Stomach (tissue), 9 donors: ENCODE results near the gene TMEM51. TPM values are rescaled to one million over a fixed set of nuclear protein-coding genes. Genes with fewer than 3 reads are reported as not detected.
A peak's percentile ranks its signal among the peaks of the same experiment; 100 is the strongest.

Experiments
- DNase-seq, 2 donors: peaks; one replicate each; pipeline versions ENCODE4 v3.0.0 to v3.0.0-alpha.2; 2013 to 2019
- H3K27ac ChIP-seq, 5 donors: fragments of 200-600 bp in 4 of 5; sonication (generic) in 4 of 5; one replicate each; pipeline ENCODE4 v1.5.1; 2013 to 2019; ENCODE audit warnings: mild to moderate bottlenecking in 1 of 5, moderate library complexity in 1 of 5
- H3K27me3 ChIP-seq, 3 donors: fragments of 200-600 bp; sonication (generic); one replicate each; pipeline ENCODE4 v1.5.1; 2017 to 2019; ENCODE audit warnings: mixed run types in 1 of 3
- H3K36me3 ChIP-seq, 4 donors: fragments of 200-600 bp; sonication (generic); 1 replicate in 3 of 4; 2 replicates in 1 of 4; pipeline ENCODE4 v1.5.1; 2016 to 2019
- H3K4me1 ChIP-seq, 4 donors: fragments of 200-600 bp; sonication (generic); one replicate each; pipeline ENCODE4 v1.5.1; 2016 to 2019
- H3K4me3 ChIP-seq, 4 donors: fragments of 200-600 bp; sonication (generic) in 3 of 4; one replicate each; pipeline ENCODE4 v1.5.1; 2016 to 2019; ENCODE audit warnings: mild to moderate bottlenecking in 1 of 4
- H3K9me3 ChIP-seq, 4 donors: fragments of 200-600 bp; sonication (generic); one replicate each; pipeline ENCODE4 v1.5.1; 2016 to 2019
- CTCF ChIP-seq, 7 experiments: fragments of 450-650 bp in 4 of 7; fragments of 200-600 bp in 3 of 7; sonication (generic) in 3 of 7; IDR thresholded peaks; one replicate each; pipeline ENCODE4 v1.5.1; 2016 to 2019; ENCODE audit warnings: antibody characterized with exemption in 7 of 7, control low read depth in 2 of 7, mild to moderate bottlenecking in 1 of 7
- EP300 ChIP-seq: sonication (generic); formaldehyde crosslinking; IDR thresholded peaks from one replicate; pipeline ENCODE4 v1.6.1; 2017; ENCODE audit warnings: antibody characterized with exemption
- POLR2A ChIP-seq, 4 donors: fragments of 450-650 bp; IDR thresholded peaks; one replicate each; pipeline ENCODE4 v1.6.1; 2016; ENCODE audit warnings: antibody characterized with exemption in 4 of 4, control low read depth in 2 of 4, mild to moderate bottlenecking in 1 of 4, moderate library complexity in 1 of 4
- POLR2AphosphoS5 ChIP-seq, 3 donors: sonication (generic); formaldehyde crosslinking; IDR thresholded peaks; one replicate each; pipeline ENCODE4 v1.6.1; 2016; ENCODE audit warnings: antibody characterized with exemption in 3 of 3
- WGBS, 5 donors: extraction: QIAGEN DNeasy Blood & Tissue Kit in 3 of 5; methylation state at CpG; one replicate each; pipeline versions ENCODE4 v1.1.5 to v1.1.7; 2013 to 2018; 5-methylcytosine and 5-hydroxymethylcytosine counted together
- intact Hi-C: fragments of 100-400 bp; cut with DNase I; formaldehyde crosslinking; loops from one replicate; pipeline ENCODE4 v1.15.1; 2023; ENCODE audit warnings: low total_unique reads
- polyA plus RNA-seq, 3 donors: library from polyadenylated mRNA; stranded (reverse); fragments of 200-250 nt; gene quantifications; one replicate each; pipeline ENCODE4 v1.2.3, GENCODE V29; 2013
- total RNA-seq, 5 donors: library from RNA; depleted of rRNA; stranded (reverse); fragments of >200 nt; gene quantifications; one replicate each; pipeline versions ENCODE4 v1.1.0 to v1.2.3, GENCODE V29; 2014 to 2016
- donor health status: healthy with polysubstance abuse.
- donor health status: Bipolar disorder and iron deficiency.
- donor health status: healthy.

TMEM51 gene
- total and polyA plus RNA-seq, 8 donors: 1.2 to 32.2 (median 15.1) TPM

GRCh38 chr1:15128077-15128476 is 25.5 kb upstream of the TMEM51 start:
- no peaks in the 10 kb centered on the region for H3K36me3 ChIP-seq
- no peaks in the 10 kb centered on the region for H3K27me3 ChIP-seq
- DNase-seq: no peak
- TF ChIP-seq POLR2AphosphoS5 (IDR thresholded peaks at IDR 0.05) (no peak), POLR2A (IDR thresholded peaks at IDR 0.05) (no peak), EP300 (no peak), CTCF (IDR thresholded peaks at IDR 0.05) (no peak)
- no peak overlapping the region for H3K4me3 ChIP-seq
- peaks cover 0 to 7% (median 0%) of the 10 kb centered on the region in 4 donors for H3K9me3 ChIP-seq
- WGBS, 5 donors: 70 to 85% (median 79%) methylated on average over 6 of the region's 6 CpGs
- H3K4me1 ChIP-seq: peaks cover 0 to 6% (median 0%) of the 10 kb centered on the region in 4 donors
- intact Hi-C loops: loop anchor here (10.0 kb wide), 1 partner anchor 177 kb away; no protein-coding TSS in a partner anchor
- no peak overlapping the region for H3K27ac ChIP-seq

GRCh38 chr1:15128520-15129313 is 24.8 kb upstream of the TMEM51 start:
- intact Hi-C loops: loop anchor here (10.0 kb wide), 1 partner anchor 176 kb away; no protein-coding TSS in a partner anchor
- 33 to 41% (median 39%) methylated on average over 15 to 18 of the region's 18 CpGs for WGBS, 5 donors
- H3K4me3 ChIP-seq: no peak overlapping the region
- H3K27ac ChIP-seq: peak overlapping the region in 1 of 5 donors; percentile 19
- TF ChIP-seq POLR2AphosphoS5 (IDR thresholded peaks at IDR 0.05): peak in 1 of 3 donors; percentile 26
- TF ChIP-seq POLR2A (IDR thresholded peaks at IDR 0.05): no peak
- TF ChIP-seq CTCF (IDR thresholded peaks at IDR 0.05): peak in 5 of 7 experiments; percentile 85 to 93 (median 91)
- no peak for TF ChIP-seq EP300
- H3K4me1 ChIP-seq: peaks cover 0 to 6% (median 0%) of the 10 kb centered on the region in 4 donors
- peaks cover 0 to 7% (median 0%) of the 10 kb centered on the region in 4 donors for H3K9me3 ChIP-seq
- no peaks in the 10 kb centered on the region for H3K36me3 ChIP-seq
- DNase-seq: peak; percentile 86 to 92
- no peaks in the 10 kb centered on the region for H3K27me3 ChIP-seq

- no peaks in the 10 kb centered on the region for H3K36me3 ChIP-seq
- intact Hi-C loops: loop anchor here (10.0 kb wide), 1 partner anchor 175 kb away; no protein-coding TSS in a partner anchor
- H3K9me3 ChIP-seq: peaks cover 0 to 7% (median 0%) of the 10 kb centered on the region in 4 donors
- H3K27me3 ChIP-seq: no peaks in the 10 kb centered on the region
- peaks cover 0 to 6% (median 0%) of the 10 kb centered on the region in 4 donors for H3K4me1 ChIP-seq
- TF ChIP-seq POLR2A (IDR thresholded peaks at IDR 0.05) (no peak), POLR2AphosphoS5 (IDR thresholded peaks at IDR 0.05) (no peak), CTCF (IDR thresholded peaks at IDR 0.05) (no peak), EP300 (no peak)
- 78 to 96% (median 90%) methylated on average over 4 of the region's 4 CpGs for WGBS, 5 donors
- H3K27ac ChIP-seq: no peak overlapping the region
- H3K4me3 ChIP-seq: no peak overlapping the region
- DNase-seq: no peak
Observed at GRCh38 chr1:15129944-15130343, 23.6 kb upstream of the TMEM51 start.

GRCh38 chr1:15130607-15131006 is 22.9 kb upstream of the TMEM51 start:
- peaks cover 0 to 7% (median 0%) of the 10 kb centered on the region in 4 donors for H3K9me3 ChIP-seq
- no peaks in the 10 kb centered on the region for H3K36me3 ChIP-seq
- intact Hi-C loops: no loop called here
- no peaks in the 10 kb centered on the region for H3K27me3 ChIP-seq
- H3K27ac ChIP-seq: no peak overlapping the region
- 63 to 73% (median 66%) methylated on average over 3 of the region's 3 CpGs for whole genome bisulfite sequencing, 5 donors
- TF ChIP-seq EP300 (no peak), POLR2A (IDR thresholded peaks at IDR 0.05) (no peak), CTCF (IDR thresholded peaks at IDR 0.05) (no peak), POLR2AphosphoS5 (IDR thresholded peaks at IDR 0.05) (no peak)
- no peak for DNase-seq
- H3K4me1 ChIP-seq: peaks cover 0 to 6% (median 0%) of the 10 kb centered on the region in 4 donors
- no peak overlapping the region for H3K4me3 ChIP-seq
